ENCODE results near the gene MLC1.

DNA sequence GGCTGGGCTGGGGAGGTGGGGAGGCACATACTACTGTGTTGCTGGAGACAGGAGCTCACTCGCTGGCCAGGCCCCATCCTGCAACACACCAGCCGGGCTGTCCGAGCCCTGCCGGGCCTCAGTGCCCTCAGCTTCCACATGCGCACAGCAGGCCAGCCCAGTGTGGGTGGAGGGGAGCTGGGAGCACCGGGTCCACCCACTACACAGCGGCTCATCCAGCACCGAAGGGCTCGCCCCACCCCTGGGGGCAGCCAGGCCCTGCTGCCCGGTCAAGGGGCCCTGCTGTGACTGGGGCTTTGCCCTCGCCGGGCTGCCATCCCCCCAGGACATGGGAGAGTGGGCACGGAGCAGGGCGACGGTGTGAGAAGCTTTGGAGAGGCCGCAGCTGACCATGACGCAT is 36.4 kb downstream of the MLC1 start:
- no peak for TF ChIP-seq CTCF (optimal IDR thresholded peaks at IDR 0.05 in 1 of 3, IDR thresholded peaks at IDR 0.05 in 1 of 3, conservative IDR thresholded peaks at IDR 0.05 in 1 of 3; ENCODE audit: extremely low read depth in 1 of 3, insufficient read depth in 2 of 3, low read length in 3 of 3)
- TF ChIP-seq EZH2 (IDR thresholded peaks at IDR 0.05; ENCODE audit: low read length): no peak
